Erythroblast (primary cell): Measurements from ENCODE around the gene DIO3.

ENCODE experiments used
- GATA1 ChIP-seq: IDR thresholded peaks from 2 replicates; pipeline ENCODE4 v1.6.1; 2011; ENCODE audit warnings: low read depth, mild to moderate bottlenecking, control low read depth, low read length, moderate library complexity
- POLR2A ChIP-seq: IDR thresholded peaks from 2 replicates; pipeline ENCODE4 v1.6.1; 2011; ENCODE audit warnings: mild to moderate bottlenecking, low read length

- no peak for TF ChIP-seq POLR2A
- no peak for TF ChIP-seq GATA1
Observed at GRCh38 chr14:101539880-101540279, 21.4 kb upstream of the DIO3 start.
